B cell (primary cell): ENCODE data around the gene BCAS4. TPM values are rescaled to one million over a fixed set of nuclear protein-coding genes. Genes with fewer than 3 reads are reported as not detected.
"Not testable (repeated sequence)": the region's sequence is repeated elsewhere in the genome, so short reads cannot be mapped to it uniquely, and the experiment has no call there.

Source experiments
- ATAC-seq: fragments of 200-7000 bp; cut with Tn5 transposase; one replicate; pipeline ENCODE4 v1.10.0; 2021; ENCODE audit warnings: low read depth, mild to moderate bottlenecking, moderate number of reproducible peaks, moderate library complexity
- CTCF ChIA-PET: fragments of 350-600 bp; sonication (Branson Sonifier 250); formaldehyde crosslinking; loops from one replicate; lab custom pipeline; 2021; ENCODE audit warnings: antibody characterized with exemption, inconsistent platforms; lab: Charles Lee
- POLR2A ChIA-PET: fragments of 350-600 bp; sonication (Branson Sonifier 250); formaldehyde crosslinking; loops from one replicate; lab custom pipeline; 2021; ENCODE audit warnings: antibody characterized with exemption; lab: Charles Lee
- DNase-seq: peaks from one replicate; pipeline ENCODE4 v3.0.0; 2013
- H2AFZ ChIP-seq: 2 replicates; pipeline ENCODE4 v1.6.1; 2012; ENCODE audit warnings: mild to moderate bottlenecking, low read depth, low read length; ENCODE audit not compliant: insufficient read depth, poor library complexity, severe bottlenecking
- H3K27ac ChIP-seq, 2 donors: 1 replicate in 1 of 2; 2 replicates in 1 of 2; pipeline ENCODE4 v1.5.1; 2012 to 2013; ENCODE audit warnings: low read length in 2 of 2, mild to moderate bottlenecking in 2 of 2, moderate library complexity in 1 of 2
- H3K27me3 ChIP-seq, 4 experiments: fragments of 200-600 bp in 1 of 4; sonication (generic) in 1 of 4; replicated peaks in 1 of 4; 1 replicate in 2 of 4; 2 replicates in 2 of 4; pipeline versions ENCODE4 v1.6.1 to v1.7.0; 2013 to 2016; ENCODE audit warnings: low read length in 3 of 4, mild to moderate bottlenecking in 2 of 4, mixed read lengths in 1 of 4, moderate library complexity in 1 of 4; ENCODE audit not compliant: insufficient read depth in 4 of 4, control insufficient read depth in 3 of 4; ENCODE audit errors: control extremely low read depth in 1 of 4
- H3K36me3 ChIP-seq, 2 experiments: replicated peaks in 1 of 2; 1 replicate in 1 of 2; 2 replicates in 1 of 2; pipeline versions ENCODE4 v1.6.1 to v1.7.1; 2013; ENCODE audit warnings: low read length in 1 of 2; ENCODE audit not compliant: insufficient read depth in 2 of 2, control insufficient read depth in 1 of 2; ENCODE audit errors: control extremely low read depth in 1 of 2, extremely low read depth in 1 of 2
- H3K4me1 ChIP-seq, 2 donors: fragments of 200-600 bp in 1 of 2; sonication (generic) in 1 of 2; 1 replicate in 1 of 2; 2 replicates in 1 of 2; pipeline versions ENCODE4 v1.5.1 to v1.6.1; 2013 to 2017; ENCODE audit warnings: low read length in 2 of 2; ENCODE audit not compliant: control insufficient read depth in 2 of 2, insufficient read depth in 2 of 2
- H3K4me2 ChIP-seq: replicated peaks from 2 replicates; pipeline ENCODE3; 2012; ENCODE audit warnings: mild to moderate bottlenecking, low read depth, low read length; ENCODE audit not compliant: poor library complexity, severe bottlenecking
- H3K4me3 ChIP-seq, 5 experiments: fragments of 200-600 bp in 1 of 5; sonication (generic) in 1 of 5; 1 replicate in 3 of 5; 2 replicates in 2 of 5; pipeline versions ENCODE4 v1.5.1 to v1.7.0; 2011 to 2016; ENCODE audit warnings: low read length in 4 of 5, mild to moderate bottlenecking in 4 of 5, low read depth in 2 of 5, control low read depth in 1 of 5, moderate library complexity in 1 of 5; ENCODE audit not compliant: insufficient read depth in 1 of 5; ENCODE audit errors: control extremely low read depth in 1 of 5, extremely low read depth in 1 of 5
- H3K79me2 ChIP-seq: fragments of 200-600 bp; sonication (generic); one replicate; pipeline ENCODE4 v1.6.0; 2016; ENCODE audit warnings: low read length; ENCODE audit not compliant: control insufficient read depth, insufficient read depth
- H3K9ac ChIP-seq: fragments of 200-600 bp; sonication (generic); 2 replicates; pipeline ENCODE4 v1.6.1; 2017; ENCODE audit warnings: mild to moderate bottlenecking, low read length, moderate library complexity
- H3K9me3 ChIP-seq, 3 donors: one replicate each; pipeline versions ENCODE4 v1.6.1 to v1.7.1; 2013; ENCODE audit warnings: low read length in 2 of 3; ENCODE audit not compliant: control insufficient read depth in 2 of 3, insufficient read depth in 1 of 3; ENCODE audit errors: control extremely low read depth in 1 of 3
- H4K20me1 ChIP-seq: 2 replicates; pipeline ENCODE4 v1.6.0; 2012; ENCODE audit warnings: mild to moderate bottlenecking, low read length; ENCODE audit not compliant: insufficient read depth, control insufficient read depth, poor library complexity, severe bottlenecking
- H3K27ac Mint-ChIP-seq: one replicate; pipeline ENCODE4 v1.8.0; 2021; ENCODE audit warnings: mixed read lengths
- H3K27me3 Mint-ChIP-seq: one replicate; pipeline ENCODE4 v1.8.0; 2021; ENCODE audit warnings: mixed read lengths
- H3K4me1 Mint-ChIP-seq: one replicate; pipeline ENCODE4 v1.8.0; 2021; ENCODE audit warnings: mixed read lengths
- H3K4me3 Mint-ChIP-seq: one replicate; pipeline ENCODE4 v1.8.0; 2021; ENCODE audit warnings: mixed read lengths
- H3K9me3 Mint-ChIP-seq: one replicate; pipeline ENCODE4 v1.8.0; 2022; ENCODE audit warnings: mixed read lengths; ENCODE audit not compliant: insufficient read depth
- CTCF ChIP-seq: fragments of 200-600 bp; IDR thresholded peaks from one replicate; pipeline ENCODE4 v1.8.0; 2022; ENCODE audit warnings: antibody characterized with exemption, mild to moderate bottlenecking
- EZH2 ChIP-seq: IDR thresholded peaks from 2 replicates; pipeline ENCODE4 v1.6.1; 2012; ENCODE audit warnings: borderline replicate concordance, low read depth, mild to moderate bottlenecking, moderate library complexity, low read length; ENCODE audit not compliant: insufficient read depth, poor library complexity, severe bottlenecking
- WGBS: methylation state at CpG from one replicate; pipeline ENCODE4 v1.1.5; 2013; ENCODE audit warnings: missing lambda C conversion rate; ENCODE audit not compliant: insufficient coverage; 5-methylcytosine and 5-hydroxymethylcytosine counted together
- intact Hi-C: fragments of 100-400 bp; cut with micrococcal nuclease; formaldehyde crosslinking; loops from one replicate; pipeline ENCODE4 v1.10.0; 2022
- polyA plus RNA-seq: library from polyadenylated mRNA; depleted of rRNA; stranded (reverse); fragments of >200 nt; gene quantifications from 2 replicates; pipeline ENCODE4 v1.2.3, GENCODE V29; 2012
- total RNA-seq, 2 donors: library from RNA; stranded (reverse); fragments of 120-200 nt in 1 of 2; gene quantifications; 1 replicate in 1 of 2; 2 replicates in 1 of 2; pipeline versions ENCODE4 v1.2.3 to v1.2.4, GENCODE V29; 2013 to 2022

BCAS4 gene
- total and polyA plus RNA-seq, 2 donors (not counting 1 experiment from before 2014, with no cell fraction given) = 44.8 to 88.2 TPM

DNA sequence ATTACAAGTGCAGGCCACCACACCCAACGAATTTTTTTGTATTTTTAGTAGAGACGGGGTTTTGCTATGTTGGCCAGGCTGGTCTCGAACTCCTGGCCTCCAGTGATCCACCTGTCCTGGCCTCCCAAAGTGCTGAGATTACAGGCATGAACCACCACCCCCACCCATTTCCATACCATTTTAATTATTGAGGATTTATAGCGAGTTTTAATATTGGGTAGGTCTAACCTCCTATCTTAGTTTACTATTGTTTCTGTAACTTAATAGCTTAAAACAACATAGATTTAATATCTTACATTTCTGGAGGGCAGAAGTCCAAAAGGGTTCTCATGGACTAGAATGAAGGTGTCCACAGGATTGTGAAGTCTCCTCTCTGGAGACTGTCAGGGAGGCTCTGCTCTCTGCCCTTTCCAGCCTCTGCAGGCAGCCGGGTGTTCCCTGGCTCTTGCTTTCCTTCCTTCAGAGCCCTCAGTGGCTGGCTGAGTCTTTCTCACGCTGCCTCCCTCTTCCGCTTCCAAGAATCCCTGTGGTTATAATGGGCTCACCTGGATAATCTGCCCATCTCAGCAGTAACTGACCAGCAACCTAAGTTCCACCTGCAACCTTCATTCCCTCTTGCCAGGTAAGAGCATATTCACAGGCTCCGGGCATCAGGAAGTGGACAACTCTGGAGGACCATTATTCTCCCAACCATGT is 18.6 kb upstream of the BCAS4 start:
- 89% methylated on average over 4 of the region's 8 CpGs for WGBS
- no peak overlapping the region for H2AFZ ChIP-seq
- TF ChIP-seq EZH2 (no peak), CTCF (no peak)
- no peak overlapping the region for H3K4me3 ChIP-seq
- DNase-seq (no peak), ATAC-seq (no peak)
- no peak overlapping the region for H3K27ac ChIP-seq
- Mint-ChIP-seq H3K9me3 (no peaks in the 10 kb centered on the region), H3K4me3 (no peak overlapping the region), H3K27me3 (peaks cover 12% of the 10 kb centered on the region), H3K27ac (no peak overlapping the region), H3K4me1 (no peaks in the 10 kb centered on the region)
- H3K9ac ChIP-seq = no peak overlapping the region
- CTCF ChIA-PET = no interaction called here
- no peaks in the 10 kb centered on the region for H3K36me3 ChIP-seq
- POLR2A ChIA-PET = no interaction called here
- intact Hi-C loops = no loop called here
- no peaks in the 10 kb centered on the region for H3K79me2 ChIP-seq
- H3K4me1 ChIP-seq = no peaks in the 10 kb centered on the region
- no peaks in the 10 kb centered on the region for H3K9me3 ChIP-seq
- no peaks in the 10 kb centered on the region for H4K20me1 ChIP-seq
- no peak overlapping the region for H3K4me2 ChIP-seq
- H3K27me3 ChIP-seq = peaks cover 0 to 3% (median 0%) of the 10 kb centered on the region in 4 experiments

- TF ChIP-seq CTCF (no peak), EZH2 (no peak)
- CTCF ChIA-PET = interaction anchor here (0.7 kb wide), 1 partner anchor 38 kb away, joined by 3 read pairs; no protein-coding TSS in a partner anchor
- Histone ChIP-seq H3K27me3 (peaks cover 0 to 3% (median 0%) of the 10 kb centered on the region in 4 experiments), H3K27ac (no peak overlapping the region), H3K9me3 (no peaks in the 10 kb centered on the region), H2AFZ (no peak overlapping the region), H3K4me2 (no peak overlapping the region), H3K9ac (no peak overlapping the region), H3K4me1 (no peaks in the 10 kb centered on the region), H3K36me3 (no peaks in the 10 kb centered on the region), H3K79me2 (no peaks in the 10 kb centered on the region), H4K20me1 (no peaks in the 10 kb centered on the region), H3K4me3 (no peak overlapping the region)
- intact Hi-C loops = no loop called here
- Mint-ChIP-seq H3K9me3 (no peaks in the 10 kb centered on the region), H3K27ac (no peak overlapping the region), H3K27me3 (peaks cover 18% of the 10 kb centered on the region), H3K4me3 (no peak overlapping the region), H3K4me1 (no peaks in the 10 kb centered on the region)
- whole genome bisulfite sequencing = no CpG with 5 or more reads among the region's 2 CpGs
- POLR2A ChIA-PET = no interaction called here
- no peak for DNase-seq
- ATAC-seq = no peak
These were observed 17.5 kb upstream of the BCAS4 start for GRCh38 chr20:50777373-50777772.

- H3K4me3 ChIP-seq, H3K27me3 ChIP-seq, H3K4me2 ChIP-seq, H3K4me1 Mint-ChIP-seq, intact Hi-C loops, DNase-seq, H2AFZ ChIP-seq, H3K4me3 Mint-ChIP-seq, ATAC-seq, POLR2A ChIA-PET, H3K36me3 ChIP-seq, H3K27ac ChIP-seq, H3K9me3 ChIP-seq, H3K4me1 ChIP-seq, H4K20me1 ChIP-seq, H3K79me2 ChIP-seq, H3K27ac Mint-ChIP-seq, H3K9me3 Mint-ChIP-seq, H3K9ac ChIP-seq: not testable (repeated sequence)
- CTCF ChIA-PET = interaction anchor here (0.6 to 1.7 kb wide), 5 partner anchors 9 to 765 kb away, joined by 3 to 6 read pairs (median 4); no protein-coding TSS in a partner anchor
- H3K27me3 Mint-ChIP-seq = peaks cover 18% of the 10 kb centered on the region
- 98% methylated on average over 7 of the region's 8 CpGs for WGBS
These were observed 15.9 kb upstream of the BCAS4 start for GRCh38 chr20:50778994-50779393.
